ENCODE results near the gene CACNA1C.

The CACNA1C gene

DNA sequence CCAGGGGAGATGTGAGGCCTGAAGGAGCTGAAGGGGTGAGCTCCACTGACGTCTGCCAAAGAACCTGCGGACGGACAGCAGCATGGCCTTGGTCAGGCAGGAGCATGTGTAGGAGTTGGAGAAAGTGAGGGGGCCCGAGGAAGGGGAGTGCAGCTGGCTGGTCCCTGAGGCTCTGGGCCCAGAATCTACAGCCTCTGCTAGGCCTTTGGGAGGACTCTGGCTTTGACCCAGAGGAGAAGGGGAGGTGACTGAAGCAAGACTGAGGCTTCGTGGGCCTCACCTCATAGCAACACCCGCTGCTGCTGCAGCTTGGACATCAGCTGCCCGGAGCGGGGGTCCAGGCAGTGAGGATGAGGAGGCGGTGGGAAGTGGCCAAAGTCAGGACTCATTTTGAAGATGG lies 525.4 kb downstream of the CACNA1C start:
- no peak for DNase-seq

DNA sequence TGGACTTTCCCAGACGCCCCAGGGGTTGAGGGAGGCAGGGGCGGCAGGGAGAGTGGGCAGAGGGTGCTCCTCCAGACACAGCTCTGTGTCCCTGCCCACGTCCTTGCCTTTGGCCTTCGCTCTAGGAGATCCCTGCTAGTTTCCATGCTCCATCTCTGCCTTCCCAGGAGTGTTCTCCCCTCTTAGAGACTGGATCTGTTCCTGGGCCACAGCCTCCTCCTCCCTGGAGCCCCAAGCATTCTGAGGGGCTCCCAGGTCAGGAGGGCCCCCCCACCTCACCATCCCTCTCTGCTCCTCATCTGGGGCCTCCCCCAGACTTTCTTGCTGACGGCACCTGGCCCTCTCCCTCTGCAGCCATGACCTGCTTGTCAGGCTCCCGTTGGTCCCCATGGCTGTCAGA lies 526.0 kb downstream of the CACNA1C start:
- DNase-seq = no peak

DNA sequence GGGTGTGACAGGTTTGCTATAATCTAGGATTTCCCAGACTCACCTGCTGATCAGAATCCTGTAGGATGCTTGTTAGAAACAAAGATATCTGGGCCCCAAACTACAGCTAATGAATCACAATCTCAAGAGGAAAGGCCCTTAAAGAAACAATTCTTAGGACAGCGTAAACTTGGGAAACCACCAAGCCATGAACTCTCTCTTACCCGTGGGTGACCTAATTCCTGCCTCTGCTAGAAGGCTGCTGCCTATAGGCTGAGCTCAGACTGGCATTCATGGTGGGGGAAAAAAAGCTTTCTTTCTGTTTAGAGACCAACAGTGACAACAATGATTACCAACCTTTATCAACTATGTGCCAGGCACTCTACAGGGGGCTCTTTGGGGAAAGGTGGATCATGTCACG lies 528.0 kb downstream of the CACNA1C start:
- DNase-seq = no peak

DNA sequence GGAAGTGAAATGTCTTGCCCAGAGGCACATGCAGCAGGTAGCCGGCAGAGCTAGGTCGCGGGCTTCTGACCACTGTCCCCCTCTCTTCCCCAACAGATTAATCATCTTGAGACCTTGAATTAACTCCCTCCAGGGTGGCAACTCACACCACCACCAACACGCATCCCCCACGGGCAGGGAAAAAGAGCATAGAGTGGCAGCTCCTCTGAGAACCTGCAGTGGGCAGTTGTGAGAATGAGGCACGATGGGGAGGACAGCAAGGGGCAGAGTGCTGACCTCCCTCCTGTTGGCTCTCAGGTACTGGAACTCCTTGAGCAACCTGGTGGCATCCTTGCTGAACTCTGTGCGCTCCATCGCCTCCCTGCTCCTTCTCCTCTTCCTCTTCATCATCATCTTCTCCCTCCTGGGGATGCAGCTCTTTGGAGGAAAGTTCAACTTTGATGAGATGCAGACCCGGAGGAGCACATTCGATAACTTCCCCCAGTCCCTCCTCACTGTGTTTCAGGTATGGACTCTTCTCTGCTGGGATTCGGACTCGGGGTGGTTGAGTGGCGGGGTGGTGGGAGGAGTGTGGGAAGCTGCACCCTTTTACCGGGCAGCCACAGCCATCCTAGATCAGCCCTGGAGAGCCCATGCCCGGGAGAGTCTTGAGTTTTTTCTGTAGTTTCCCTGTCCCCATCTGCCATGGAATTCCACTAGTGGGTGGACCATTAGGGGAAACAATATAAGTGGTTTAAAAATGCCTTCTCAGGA lies 528.7 kb downstream of the CACNA1C start:
- no peak for DNase-seq

DNA sequence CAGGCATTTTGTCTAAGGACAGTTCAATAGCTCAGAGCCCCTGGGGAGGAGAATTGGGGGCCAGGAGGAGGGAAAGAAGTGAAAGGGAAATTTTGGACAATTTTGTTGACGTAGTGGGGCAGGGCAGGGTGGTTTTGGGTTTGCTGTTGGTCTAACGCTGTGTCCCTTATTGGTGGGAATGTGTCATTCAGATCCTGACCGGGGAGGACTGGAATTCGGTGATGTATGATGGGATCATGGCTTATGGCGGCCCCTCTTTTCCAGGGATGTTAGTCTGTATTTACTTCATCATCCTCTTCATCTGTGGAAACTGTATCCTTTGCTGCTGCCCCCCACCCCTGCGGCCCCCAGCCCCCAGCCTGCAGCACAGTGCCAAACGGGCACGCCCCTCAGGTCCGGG lies 529.8 kb downstream of the CACNA1C start:
- DNase-seq = no peak

DNA sequence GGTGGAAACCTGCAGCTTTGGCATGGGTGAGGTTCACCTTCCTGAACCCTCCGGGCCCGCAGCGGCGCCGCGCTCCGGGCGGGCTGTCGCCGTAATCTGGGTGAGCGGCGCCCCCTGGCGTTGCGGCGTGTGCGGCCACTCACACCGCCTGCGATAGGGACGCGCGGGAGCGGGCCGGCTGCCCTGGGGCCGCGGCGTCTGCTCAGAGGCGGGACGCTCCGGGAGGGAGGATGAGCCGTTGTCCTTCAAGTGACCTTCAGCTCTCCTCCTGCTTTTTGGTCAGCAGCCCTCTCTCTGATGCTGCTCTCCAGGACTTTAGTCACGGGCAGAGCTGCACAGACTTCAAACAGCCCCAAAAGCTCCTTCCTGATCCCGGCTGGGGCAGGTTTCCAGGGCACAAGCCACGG lies 530.3 kb downstream of the CACNA1C start:
- peak; percentile 49 for DNase-seq

DNA sequence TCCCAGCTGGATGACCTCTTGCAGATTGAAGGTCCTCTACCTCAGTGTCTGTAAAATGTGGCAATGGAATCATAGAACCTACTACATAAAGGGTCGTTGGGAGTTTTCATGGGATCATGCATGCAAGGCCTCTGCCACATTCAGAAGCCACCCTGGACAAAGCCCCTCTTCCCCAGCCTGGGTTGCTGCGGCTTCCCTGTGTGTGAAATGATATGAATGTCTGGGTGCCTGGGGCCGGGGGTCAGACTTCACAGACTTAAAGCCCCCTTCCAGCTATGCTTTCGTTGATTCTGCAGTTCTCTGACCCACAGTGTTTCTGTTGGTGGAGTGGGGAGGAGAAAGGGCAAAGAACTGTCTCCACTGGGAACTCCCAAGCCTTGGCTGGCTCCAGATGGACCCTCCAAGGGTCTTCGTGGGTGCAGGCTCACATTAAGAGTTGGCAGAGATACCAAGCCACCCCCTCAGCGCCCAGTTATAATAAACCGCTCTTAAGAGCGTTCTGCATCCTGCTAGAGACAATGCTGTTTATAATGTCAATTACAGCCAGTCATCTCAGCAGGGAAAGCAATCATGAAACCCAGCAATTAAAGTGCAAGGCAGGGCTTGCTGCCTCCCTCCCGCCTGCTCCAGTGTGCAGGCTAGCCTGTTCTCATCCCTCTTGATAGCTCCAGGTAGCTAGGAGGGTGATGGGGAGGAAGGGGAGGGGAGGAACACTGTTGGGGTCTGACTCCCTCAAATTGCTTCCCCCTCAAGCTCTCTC lies 531.0 kb downstream of the CACNA1C start:
- DNase-seq = no peak

- no peak for DNase-seq
Measured at GRCh38 chr12:2586156-2587038, 533.6 kb downstream of the CACNA1C start.

GRCh38 chr12:2588345-2588744 lies 535.6 kb downstream of the CACNA1C start:
- no peak for DNase-seq

GRCh38 chr12:2589381-2589780 lies 536.6 kb downstream of the CACNA1C start:
- no peak for DNase-seq

- DNase-seq = no peak
Measured at GRCh38 chr12:2593045-2593444, 540.3 kb downstream of the CACNA1C start.

DNA sequence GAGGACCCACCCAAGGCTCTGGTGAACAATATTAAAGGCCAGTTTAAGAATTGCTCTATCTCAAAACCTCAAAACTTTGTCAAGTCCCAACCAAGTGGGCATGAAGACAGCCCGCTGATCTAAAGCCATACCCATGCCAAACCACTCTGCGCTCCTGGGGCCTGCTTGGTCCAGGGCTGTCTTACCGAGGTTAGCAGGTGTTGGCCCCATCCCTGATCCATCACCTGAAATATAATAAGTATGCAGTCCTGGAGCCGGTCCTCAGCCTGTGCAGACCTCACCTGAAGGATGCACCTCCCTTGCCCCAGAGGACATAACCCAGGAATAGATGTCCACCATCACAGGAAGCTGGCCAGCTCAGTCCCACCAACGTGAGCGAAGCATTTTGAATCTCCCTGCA lies 543.7 kb downstream of the CACNA1C start:
- no peak for DNase-seq

DNA sequence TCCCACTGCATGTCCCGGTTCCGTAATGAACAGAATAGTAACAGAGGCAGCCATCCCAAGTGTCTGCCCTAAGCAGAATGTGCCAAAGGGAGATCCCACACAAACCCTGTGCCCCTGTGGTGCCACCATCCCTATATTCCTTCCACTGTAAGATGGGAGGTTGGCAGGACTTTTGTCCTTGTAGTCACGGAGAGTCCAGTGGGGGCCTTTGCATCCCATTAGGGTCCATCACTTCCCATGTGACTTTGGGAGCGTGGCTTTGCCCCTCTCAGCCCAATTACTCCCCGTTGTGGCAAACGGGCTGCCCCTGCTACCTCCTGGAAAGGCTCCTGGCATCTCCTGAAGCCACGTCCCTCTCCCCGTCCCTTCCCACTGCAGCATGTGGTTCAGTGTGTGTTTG lies 552.5 kb downstream of the CACNA1C start:
- DNase-seq = no peak

- DNase-seq = no peak
Measured at GRCh38 chr12:2606186-2606910, 553.6 kb downstream of the CACNA1C start.

- DNase-seq = no peak
Measured at GRCh38 chr12:2607881-2608607, 555.3 kb downstream of the CACNA1C start.

- DNase-seq = no peak
Measured at GRCh38 chr12:2608608-2608945, 555.8 kb downstream of the CACNA1C start.

GRCh38 chr12:2609020-2609419 lies 556.2 kb downstream of the CACNA1C start:
- no peak for DNase-seq

DNA sequence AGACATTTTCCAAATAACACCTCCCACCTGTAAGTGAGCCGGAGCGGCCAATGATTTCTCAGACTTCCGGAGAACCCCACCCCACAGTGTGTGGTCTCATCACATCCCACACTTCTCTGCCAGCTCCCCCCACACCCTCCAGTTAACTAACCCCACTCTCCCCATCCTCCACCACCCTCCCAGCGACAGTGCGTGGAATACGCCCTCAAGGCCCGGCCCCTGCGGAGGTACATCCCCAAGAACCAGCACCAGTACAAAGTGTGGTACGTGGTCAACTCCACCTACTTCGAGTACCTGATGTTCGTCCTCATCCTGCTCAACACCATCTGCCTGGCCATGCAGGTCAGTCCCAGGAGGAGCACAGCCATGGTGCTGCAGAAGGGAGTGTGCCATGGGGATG lies 557.6 kb downstream of the CACNA1C start:
- no peak for DNase-seq

DNA sequence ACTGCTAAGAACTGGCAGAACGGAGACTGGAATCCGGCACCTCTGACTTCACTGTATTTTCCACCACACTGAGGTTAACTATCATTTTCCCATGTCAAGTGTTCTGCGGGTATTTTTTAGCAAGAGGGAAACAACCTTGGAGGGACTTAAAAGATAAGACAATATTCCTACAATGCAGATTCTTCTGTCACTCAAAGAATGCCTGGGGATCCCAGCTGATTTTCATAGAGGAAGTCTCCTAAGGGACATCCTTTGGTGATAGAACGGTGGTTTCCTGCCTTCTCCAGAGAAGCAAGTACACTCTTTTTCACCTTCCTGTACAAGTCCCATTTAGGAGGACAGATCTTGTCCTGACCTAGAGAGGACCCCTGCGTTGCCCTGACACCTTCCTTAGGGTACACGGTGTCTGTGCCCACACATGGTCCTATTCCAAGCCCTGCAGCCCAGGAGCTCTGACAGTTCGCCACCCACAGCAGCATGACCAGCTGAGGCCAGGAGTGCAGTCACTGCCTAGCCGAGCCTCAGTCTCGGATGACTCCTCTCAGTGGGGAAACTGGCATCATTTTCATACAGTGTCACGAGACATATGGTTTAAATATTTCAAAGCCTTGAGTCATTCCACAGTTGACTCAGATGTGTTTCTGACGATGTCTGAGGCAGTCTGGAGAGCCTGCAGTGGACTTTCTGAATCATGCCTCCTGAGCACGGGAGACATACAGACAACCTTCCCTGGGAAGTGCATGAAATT lies 560.7 kb downstream of the CACNA1C start:
- DNase-seq = peak; percentile 76

DNA sequence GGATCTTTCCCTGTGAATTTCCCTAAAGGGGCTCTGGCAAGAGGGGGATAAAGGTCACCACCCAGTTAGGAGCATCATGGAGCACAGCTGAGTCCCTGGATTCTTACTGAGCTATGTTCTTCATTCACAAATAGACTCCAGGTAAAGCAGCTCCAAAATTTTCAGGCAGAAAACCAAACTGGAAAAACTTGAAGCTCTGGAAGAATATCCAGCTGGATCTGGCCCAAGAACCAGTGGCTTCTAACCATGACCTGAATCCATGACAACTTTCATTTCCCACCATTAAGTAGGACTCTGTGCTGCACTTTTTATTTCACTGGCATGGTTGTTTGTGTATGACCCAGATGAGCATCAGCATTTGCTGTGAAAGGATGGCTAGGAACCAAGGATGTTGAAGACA lies 561.6 kb downstream of the CACNA1C start:
- no peak for DNase-seq

DNA sequence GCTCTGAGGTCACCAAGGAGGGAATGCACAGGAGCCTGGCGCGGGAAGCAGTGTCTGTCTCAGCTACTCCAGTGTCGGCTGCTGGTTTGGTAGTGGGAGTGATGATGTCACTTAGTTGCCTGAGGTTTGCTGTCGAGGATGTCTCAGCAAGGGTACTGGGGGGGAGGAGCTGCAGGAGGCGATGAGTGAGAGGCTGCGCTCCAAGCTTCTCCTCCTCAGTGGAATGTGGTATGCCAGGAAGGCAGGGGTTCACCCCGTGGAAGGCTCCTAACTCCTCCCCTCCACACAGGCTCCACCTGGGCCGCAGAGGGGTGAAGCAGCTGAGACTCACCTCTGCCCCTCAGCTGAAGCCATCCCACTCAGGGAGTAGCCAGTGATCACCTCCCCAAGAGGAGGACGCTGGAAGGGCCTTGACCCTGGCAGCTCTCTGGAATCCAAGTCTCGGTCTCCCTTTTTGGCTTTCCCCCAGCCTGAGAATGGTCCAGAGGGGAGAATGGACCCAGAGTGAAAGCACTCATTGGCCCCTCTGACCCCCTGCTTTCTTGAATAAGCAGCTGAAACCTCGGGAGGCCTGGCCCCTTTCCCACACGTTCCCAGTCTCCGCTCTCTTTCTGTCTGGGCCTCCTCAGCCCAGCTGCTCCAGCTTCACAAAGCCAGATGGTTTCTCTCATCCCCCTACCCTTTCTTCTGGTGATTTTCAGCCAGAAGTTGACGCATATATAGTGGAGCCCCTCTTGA lies 563.0 kb downstream of the CACNA1C start:
- no peak for DNase-seq
